Smooth muscle cell (in vitro differentiated cells): ENCODE results near the gene EVC. TPM values are rescaled to one million over a fixed set of nuclear protein-coding genes. Genes with fewer than 3 reads are reported as not detected.

ENCODE experiments used
- DNase-seq: peaks from one replicate; lab custom pipeline; 2025; ENCODE audit not compliant: unreplicated experiment; lab: John Stamatoyannopoulos, UW
- H2AFZ ChIP-seq: fragments of 200-600 bp; sonication (generic); 2 replicates; pipeline ENCODE4 v1.6.0; 2016; ENCODE audit warnings: antibody characterized with exemption, low read depth, mild to moderate bottlenecking
- H3F3A ChIP-seq: fragments of 200-600 bp; sonication (generic); 2 replicates; pipeline ENCODE4 v1.6.0; 2017; ENCODE audit warnings: antibody characterized with exemption, low read depth
- H3K27ac ChIP-seq: fragments of 200-600 bp; sonication (generic); 2 replicates; pipeline ENCODE4 v1.5.1; 2016; ENCODE audit warnings: low read depth, mild to moderate bottlenecking
- H3K27me3 ChIP-seq: fragments of 200-600 bp; sonication (generic); 2 replicates; pipeline ENCODE4 v1.6.1; 2016; ENCODE audit warnings: low read depth, mild to moderate bottlenecking
- H3K36me3 ChIP-seq: fragments of 200-600 bp; sonication (generic); 2 replicates; pipeline ENCODE4 v1.5.1; 2016; ENCODE audit warnings: low read depth
- H3K4me1 ChIP-seq: fragments of 200-600 bp; sonication (generic); 2 replicates; pipeline ENCODE4 v1.5.1; 2016; ENCODE audit warnings: low read depth
- H3K4me2 ChIP-seq: fragments of 200-600 bp; sonication (generic); 2 replicates; pipeline ENCODE4 v1.6.0; 2016; ENCODE audit warnings: mild to moderate bottlenecking
- H3K4me3 ChIP-seq: fragments of 200-600 bp; sonication (generic); 2 replicates; pipeline ENCODE4 v1.5.1; 2016; ENCODE audit warnings: mild to moderate bottlenecking
- H3K79me2 ChIP-seq: fragments of 200-600 bp; sonication (generic); 2 replicates; pipeline ENCODE4 v1.6.0; 2016; ENCODE audit warnings: low read depth, mild to moderate bottlenecking
- H3K9ac ChIP-seq: fragments of 200-600 bp; sonication (generic); 2 replicates; pipeline ENCODE4 v1.6.0; 2016; ENCODE audit warnings: low read depth
- H3K9me3 ChIP-seq: fragments of 200-600 bp; sonication (generic); replicated peaks from 2 replicates; pipeline ENCODE4 v1.5.1; 2016; ENCODE audit warnings: low read depth
- H4K20me1 ChIP-seq: fragments of 200-600 bp; sonication (generic); 2 replicates; pipeline ENCODE4 v1.6.0; 2016; ENCODE audit warnings: low read depth
- CTCF ChIP-seq: fragments of 200-600 bp; sonication (generic); IDR thresholded peaks from 2 replicates; pipeline ENCODE4 v1.5.1; 2017; ENCODE audit warnings: borderline replicate concordance, mild to moderate bottlenecking, antibody characterized with exemption; ENCODE audit not compliant: insufficient read depth, poor library complexity, severe bottlenecking
- WGBS: methylation state at CpG from one replicate; pipeline ENCODE4 v1.1.7; 2016; ENCODE audit warnings: low lambda C conversion rate; 5-methylcytosine and 5-hydroxymethylcytosine counted together
- polyA plus RNA-seq: library from polyadenylated mRNA; unstranded; fragments of >200 nt; fragmentation: Nextera tagmentation; extraction: Ambion mirVana; gene quantifications from 2 replicates; pipeline ENCODE4 v1.2.1, GENCODE V29; 2016
- total RNA-seq: library from RNA; depleted of rRNA; stranded (reverse); fragments of >200 nt; gene quantifications from 2 replicates; pipeline ENCODE4 v1.2.3, GENCODE V29; 2014

EVC gene
- total and polyA plus RNA-seq, 2 experiments from 2014 or later = 7.5 to 15.5 TPM

- TF ChIP-seq CTCF = no peak
- H3K27ac ChIP-seq = peak overlapping the region; percentile 75
- no peaks in the 10 kb centered on the region for H4K20me1 ChIP-seq
- H3K9me3 ChIP-seq = peaks cover 17% of the 10 kb centered on the region
- H3K27me3 ChIP-seq = no peaks in the 10 kb centered on the region
- H3K9ac ChIP-seq = no peak overlapping the region
- H3K79me2 ChIP-seq = peaks cover 6% of the 10 kb centered on the region
- peaks cover 20% of the 10 kb centered on the region for H3K36me3 ChIP-seq
- no peak overlapping the region for H3K4me3 ChIP-seq
- WGBS = 59% methylated on average over 2 of the region's 2 CpGs
- H3F3A ChIP-seq = no peaks in the 10 kb centered on the region
- no peak for DNase-seq
- H2AFZ ChIP-seq = no peak overlapping the region
- no peaks in the 10 kb centered on the region for H3K4me1 ChIP-seq
- H3K4me2 ChIP-seq = no peak overlapping the region
These were observed 63.5 kb downstream of the EVC start for GRCh38 chr4:5774416-5775036.

- WGBS = 100% methylated on average over 1 of the region's 1 CpG
- no peaks in the 10 kb centered on the region for H3K4me1 ChIP-seq
- H3K4me3 ChIP-seq = no peak overlapping the region
- no peak overlapping the region for H3K4me2 ChIP-seq
- H3K27ac ChIP-seq = no peak overlapping the region
- peaks cover 20% of the 10 kb centered on the region for H3K36me3 ChIP-seq
- TF ChIP-seq CTCF = no peak
- peaks cover 17% of the 10 kb centered on the region for H3K9me3 ChIP-seq
- no peaks in the 10 kb centered on the region for H4K20me1 ChIP-seq
- H2AFZ ChIP-seq = no peak overlapping the region
- no peaks in the 10 kb centered on the region for H3K27me3 ChIP-seq
- H3K79me2 ChIP-seq = peaks cover 6% of the 10 kb centered on the region
- DNase-seq = no peak
- H3F3A ChIP-seq = no peaks in the 10 kb centered on the region
- no peak overlapping the region for H3K9ac ChIP-seq
These were observed 65.5 kb downstream of the EVC start for GRCh38 chr4:5776510-5776909.

- peaks cover 6% of the 10 kb centered on the region for H3K79me2 ChIP-seq
- H3K4me2 ChIP-seq = peak overlapping the region; percentile 7
- H3K9ac ChIP-seq = no peak overlapping the region
- H3F3A ChIP-seq = no peaks in the 10 kb centered on the region
- H3K36me3 ChIP-seq = peaks cover 14% of the 10 kb centered on the region
- H3K27me3 ChIP-seq = no peaks in the 10 kb centered on the region
- no peaks in the 10 kb centered on the region for H3K4me1 ChIP-seq
- 40% methylated on average over 9 of the region's 9 CpGs for WGBS
- H3K9me3 ChIP-seq = peaks cover 15% of the 10 kb centered on the region
- TF ChIP-seq CTCF = no peak
- peak overlapping the region; percentile 54 for H3K27ac ChIP-seq
- H3K4me3 ChIP-seq = no peak overlapping the region
- H2AFZ ChIP-seq = no peak overlapping the region
- H4K20me1 ChIP-seq = no peaks in the 10 kb centered on the region
- DNase-seq = no peak
These were observed 70.0 kb downstream of the EVC start for GRCh38 chr4:5780831-5781480.
